ENCODE data around the gene PANK2.

GRCh38 chr20:3842348-3842930 lies 46.7 kb upstream of the PANK2 start:
- TF ChIP-seq POLR2A (IDR thresholded peaks at IDR 0.05) (peak; percentile 61 to 76), CTCF (IDR thresholded peaks at IDR 0.05) (no peak)

All from Peyer's patch (tissue), 4 donors.